Eye (tissue), 1 donor: ENCODE data around the gene PCDHB7.
A peak's percentile ranks its signal among the peaks of the same experiment; 100 is the strongest.
"Not testable (repeated sequence)": the region's sequence is repeated elsewhere in the genome, so short reads cannot be mapped to it uniquely, and the experiment has no call there.

Experiments
- DNase-seq: peaks from one replicate; pipeline ENCODE4 v3.0.0-alpha.2; 2015

Gene PCDHB7

DNA sequence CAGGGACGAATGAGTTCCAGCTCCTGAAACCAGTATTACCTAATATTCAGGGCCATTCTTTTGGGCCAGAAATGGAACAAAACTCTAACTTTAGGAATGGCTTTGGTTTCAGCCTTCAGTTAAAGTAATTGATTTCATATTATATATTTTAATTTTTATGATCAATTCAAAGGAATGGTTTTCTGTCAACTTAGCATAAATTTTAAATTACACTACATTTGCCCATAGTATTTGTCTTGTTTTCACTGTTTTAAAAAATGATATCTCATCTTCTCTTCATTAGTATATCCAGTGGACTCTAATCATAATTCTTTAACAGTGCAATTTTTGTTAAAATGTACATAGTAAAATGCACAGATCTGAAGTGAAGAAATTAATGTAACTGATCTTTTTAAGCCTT lies 7.9 kb downstream of the PCDHB7 start:
- no peak for DNase-seq

DNA sequence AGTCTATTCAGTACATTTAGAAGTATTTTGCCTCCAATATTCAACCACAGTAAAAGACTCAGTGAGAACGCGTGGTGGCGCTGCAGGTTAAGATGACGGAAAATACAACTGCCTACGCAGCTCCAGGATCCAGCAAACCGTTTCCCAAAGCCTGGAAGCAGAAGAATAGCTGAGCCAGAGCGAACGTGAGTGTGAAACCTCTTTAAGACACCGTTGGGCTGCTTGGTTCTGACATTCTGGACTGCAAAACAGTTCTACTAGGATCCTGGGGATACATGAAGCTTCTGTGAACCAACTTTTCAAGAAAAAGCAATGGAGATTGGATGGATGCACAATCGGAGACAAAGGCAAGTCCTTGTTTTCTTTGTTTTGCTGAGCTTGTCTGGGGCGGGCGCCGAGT lies 9.8 kb downstream of the PCDHB7 start, which contains the start of gene PCDHB16:
Gene PCDHB16 (plus strand): TSS at position 140 of the 400 bp plus-strand sequence. CDS start 173 bp downstream, at position 313.
- DNase-seq: peak; percentile 52

DNA sequence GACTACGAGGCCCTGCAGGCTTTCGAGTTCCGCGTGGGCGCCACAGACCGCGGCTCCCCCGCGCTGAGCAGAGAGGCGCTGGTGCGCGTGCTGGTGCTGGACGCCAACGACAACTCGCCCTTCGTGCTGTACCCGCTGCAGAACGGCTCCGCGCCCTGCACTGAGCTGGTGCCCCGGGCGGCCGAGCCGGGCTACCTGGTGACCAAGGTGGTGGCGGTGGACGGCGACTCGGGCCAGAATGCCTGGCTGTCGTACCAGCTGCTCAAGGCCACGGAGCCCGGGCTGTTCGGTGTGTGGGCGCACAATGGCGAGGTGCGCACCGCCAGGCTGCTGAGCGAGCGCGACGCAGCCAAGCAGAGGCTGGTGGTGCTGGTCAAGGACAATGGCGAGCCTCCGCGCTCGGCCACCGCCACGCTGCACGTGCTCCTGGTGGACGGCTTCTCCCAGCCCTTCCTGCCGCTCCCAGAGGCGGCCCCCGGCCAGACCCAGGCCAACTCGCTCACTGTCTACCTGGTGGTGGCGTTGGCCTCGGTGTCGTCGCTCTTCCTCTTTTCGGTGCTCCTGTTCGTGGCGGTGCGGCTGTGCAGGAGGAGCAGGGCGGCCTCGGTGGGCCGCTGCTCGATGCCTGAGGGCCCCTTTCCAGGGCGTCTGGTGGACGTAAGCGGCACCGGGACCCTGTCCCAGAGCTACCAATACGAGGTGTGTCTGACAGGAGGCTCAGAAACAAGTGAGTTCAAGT lies 11.8 kb downstream of the PCDHB7 start:
- not testable (repeated sequence) for DNase-seq

DNA sequence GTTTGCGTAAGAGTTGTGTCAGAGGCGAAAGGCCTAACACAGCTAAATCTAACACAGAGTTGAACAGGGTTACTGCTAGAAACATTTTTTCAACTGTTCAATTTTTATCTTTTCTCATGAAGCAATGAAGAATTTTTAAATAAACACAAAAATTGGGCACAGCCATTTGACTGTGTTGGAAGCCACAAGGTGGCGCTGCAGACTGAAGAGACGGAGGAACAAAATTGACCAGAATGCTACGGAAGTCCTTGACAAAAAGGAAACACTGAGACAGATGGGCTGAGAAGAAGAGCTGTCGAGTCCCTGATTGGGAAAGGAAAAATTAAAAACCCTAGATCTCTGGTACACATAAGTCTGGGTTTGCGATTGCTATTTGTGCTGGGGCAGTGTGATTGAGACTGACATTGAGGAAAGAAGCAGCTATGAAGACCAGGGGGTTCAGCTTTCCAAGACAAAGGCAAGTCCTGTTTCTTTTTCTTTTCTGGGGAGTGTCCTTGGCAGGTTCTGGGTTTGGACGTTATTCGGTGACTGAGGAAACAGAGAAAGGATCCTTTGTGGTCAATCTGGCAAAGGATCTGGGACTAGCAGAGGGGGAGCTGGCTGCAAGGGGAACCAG lies 14.6 kb downstream of the PCDHB7 start, which contains the start of gene PCDHB9:
Gene PCDHB9 (plus strand): TSS at position 265 of the 616 bp plus-strand sequence. CDS start 158 bp downstream, at position 423.
- peak; percentile 42 for DNase-seq

DNA sequence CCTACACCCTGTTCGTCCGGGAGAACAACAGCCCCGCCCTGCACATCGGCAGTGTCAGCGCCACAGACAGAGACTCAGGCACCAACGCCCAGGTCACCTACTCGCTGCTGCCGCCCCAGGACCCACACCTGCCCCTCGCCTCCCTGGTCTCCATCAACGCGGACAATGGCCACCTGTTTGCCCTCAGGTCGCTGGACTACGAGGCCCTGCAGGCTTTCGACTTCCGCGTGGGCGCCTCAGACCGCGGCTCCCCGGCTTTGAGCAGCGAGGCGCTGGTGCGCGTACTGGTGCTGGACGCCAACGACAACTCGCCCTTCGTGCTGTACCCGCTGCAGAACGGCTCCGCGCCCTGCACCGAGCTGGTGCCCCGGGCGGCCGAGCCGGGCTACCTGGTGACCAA lies 16.2 kb downstream of the PCDHB7 start:
- DNase-seq: not testable (repeated sequence)

DNA sequence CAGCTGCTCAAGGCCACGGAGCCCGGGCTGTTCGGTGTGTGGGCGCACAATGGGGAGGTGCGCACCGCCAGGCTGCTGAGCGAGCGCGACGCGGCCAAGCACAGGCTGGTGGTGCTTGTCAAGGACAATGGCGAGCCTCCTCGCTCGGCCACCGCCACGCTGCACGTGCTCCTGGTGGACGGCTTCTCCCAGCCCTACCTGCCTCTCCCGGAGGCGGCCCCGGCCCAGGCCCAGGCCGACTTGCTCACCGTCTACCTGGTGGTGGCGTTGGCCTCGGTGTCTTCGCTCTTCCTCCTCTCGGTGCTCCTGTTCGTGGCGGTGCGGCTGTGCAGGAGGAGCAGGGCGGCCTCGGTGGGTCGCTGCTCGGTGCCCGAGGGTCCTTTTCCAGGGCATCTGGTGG lies 16.7 kb downstream of the PCDHB7 start:
- DNase-seq: not testable (repeated sequence)

DNA sequence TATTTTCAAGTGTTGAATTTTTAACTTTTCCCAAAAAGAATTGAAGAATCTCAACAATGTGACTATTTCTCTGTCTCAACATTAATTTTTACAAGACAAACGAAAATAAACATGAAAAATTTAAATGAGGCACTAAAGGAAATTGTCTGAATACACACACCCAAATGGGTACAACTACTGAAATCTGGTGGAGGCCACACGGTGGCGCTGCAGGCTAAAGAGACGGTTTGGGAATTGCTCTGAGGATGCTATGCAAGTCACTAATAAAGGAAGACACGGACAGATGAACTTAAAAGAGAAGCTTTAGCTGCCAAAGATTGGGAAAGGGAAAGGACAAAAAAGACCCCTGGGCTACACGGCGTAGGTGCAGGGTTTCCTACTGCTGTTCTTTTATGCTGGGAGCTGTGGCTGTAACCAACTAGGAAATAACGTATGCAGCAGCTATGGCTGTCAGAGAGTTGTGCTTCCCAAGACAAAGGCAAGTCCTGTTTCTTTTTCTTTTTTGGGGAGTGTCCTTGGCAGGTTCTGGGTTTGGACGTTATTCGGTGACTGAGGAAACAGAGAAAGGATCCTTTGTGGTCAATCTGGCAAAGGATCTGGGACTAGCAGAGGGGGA lies 19.8 kb downstream of the PCDHB7 start, which contains the start of gene PCDHB10:
Gene PCDHB10 (plus strand): TSS at position 244 of the 616 bp plus-strand sequence. CDS start 200 bp downstream, at position 444.
- DNase-seq: peak; percentile 44

DNA sequence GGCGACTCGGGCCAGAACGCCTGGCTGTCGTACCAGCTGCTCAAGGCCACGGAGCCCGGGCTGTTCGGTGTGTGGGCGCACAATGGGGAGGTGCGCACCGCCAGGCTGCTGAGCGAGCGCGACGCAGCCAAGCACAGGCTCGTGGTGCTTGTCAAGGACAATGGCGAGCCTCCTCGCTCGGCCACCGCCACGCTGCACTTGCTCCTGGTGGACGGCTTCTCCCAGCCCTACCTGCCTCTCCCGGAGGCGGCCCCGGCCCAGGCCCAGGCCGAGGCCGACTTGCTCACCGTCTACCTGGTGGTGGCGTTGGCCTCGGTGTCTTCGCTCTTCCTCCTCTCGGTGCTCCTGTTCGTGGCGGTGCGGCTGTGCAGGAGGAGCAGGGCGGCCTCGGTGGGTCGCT lies 21.9 kb downstream of the PCDHB7 start:
- DNase-seq: not testable (repeated sequence)

DNA sequence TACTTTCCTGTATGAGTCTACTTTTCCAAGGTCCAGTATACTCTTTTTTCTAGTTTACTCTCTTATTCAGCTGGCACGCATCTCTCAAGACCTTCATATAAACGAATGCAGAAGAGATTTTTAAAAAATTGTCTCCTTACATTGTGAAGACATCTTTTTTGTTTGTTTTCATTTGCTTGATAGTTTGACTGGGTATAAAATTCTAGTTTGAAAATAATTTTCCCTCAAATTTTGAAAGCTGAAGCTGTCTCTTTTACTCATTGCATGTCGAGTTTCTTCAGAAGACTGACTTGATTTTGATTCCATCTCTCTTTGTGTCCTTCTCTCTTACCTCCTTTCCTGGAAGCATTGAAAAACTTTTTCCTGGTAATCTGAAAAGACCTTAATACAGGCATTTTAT lies 23.9 kb downstream of the PCDHB7 start:
- no peak for DNase-seq

DNA sequence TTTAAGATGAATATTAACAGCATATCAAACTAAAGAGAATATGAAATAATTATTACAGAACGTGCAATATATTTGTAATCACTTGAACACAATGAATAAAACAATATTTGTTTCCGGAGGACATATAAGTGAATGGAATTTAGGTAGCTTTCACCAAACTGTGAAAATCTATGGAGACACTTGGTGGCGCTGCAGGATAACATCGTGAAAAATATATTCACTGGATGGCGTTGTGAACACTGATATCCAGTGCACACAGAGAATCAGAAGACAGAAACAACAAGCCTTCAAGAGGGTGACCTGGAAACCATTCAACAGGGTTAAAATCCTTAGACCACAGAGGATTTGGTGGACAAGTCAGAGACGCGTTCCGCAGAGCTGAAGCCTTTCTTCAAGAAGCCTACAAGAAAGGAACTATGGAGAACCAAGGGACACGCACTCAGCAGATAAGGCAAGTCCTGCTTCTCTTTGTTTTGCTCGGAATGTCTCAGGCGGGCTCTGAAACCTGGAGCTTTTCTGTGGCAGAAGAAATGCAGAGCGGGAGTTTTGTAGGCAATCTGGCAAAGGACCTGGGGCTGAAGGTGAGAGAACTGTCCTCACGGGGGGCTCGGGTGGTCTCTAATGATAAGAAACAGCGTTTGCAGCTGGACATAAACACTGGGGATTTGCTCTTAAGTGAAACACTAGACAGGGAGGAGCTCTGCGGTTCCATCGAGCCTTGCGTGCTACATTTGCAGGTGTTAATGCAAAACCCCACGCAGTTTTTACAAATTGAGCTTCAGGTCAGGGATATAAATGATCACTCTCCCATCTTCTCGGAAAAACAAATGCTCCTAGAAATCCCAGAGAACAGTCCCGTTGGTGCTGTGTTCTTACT lies 27.2 kb downstream of the PCDHB7 start, which contains the start of gene PCDHB11:
Gene PCDHB11 (plus strand): TSS at position 269 of the 877 bp plus-strand sequence. CDS start 148 bp downstream, at position 417.
- peak; percentile 26 for DNase-seq

DNA sequence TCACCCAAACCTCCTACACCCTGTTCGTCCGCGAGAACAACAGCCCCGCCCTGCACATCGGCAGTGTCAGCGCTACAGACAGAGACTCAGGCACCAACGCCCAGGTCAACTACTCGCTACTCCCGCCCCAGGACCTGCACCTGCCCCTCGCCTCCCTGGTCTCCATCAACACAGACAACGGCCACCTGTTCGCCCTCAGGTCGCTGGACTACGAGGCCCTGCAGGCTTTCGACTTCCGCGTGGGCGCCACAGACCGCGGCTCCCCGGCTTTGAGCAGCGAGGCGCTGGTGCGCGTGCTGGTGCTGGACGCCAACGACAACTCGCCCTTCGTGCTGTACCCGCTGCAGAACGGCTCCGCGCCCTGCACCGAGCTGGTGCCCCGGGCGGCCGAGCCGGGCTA lies 28.7 kb downstream of the PCDHB7 start:
- not testable (repeated sequence) for DNase-seq

DNA sequence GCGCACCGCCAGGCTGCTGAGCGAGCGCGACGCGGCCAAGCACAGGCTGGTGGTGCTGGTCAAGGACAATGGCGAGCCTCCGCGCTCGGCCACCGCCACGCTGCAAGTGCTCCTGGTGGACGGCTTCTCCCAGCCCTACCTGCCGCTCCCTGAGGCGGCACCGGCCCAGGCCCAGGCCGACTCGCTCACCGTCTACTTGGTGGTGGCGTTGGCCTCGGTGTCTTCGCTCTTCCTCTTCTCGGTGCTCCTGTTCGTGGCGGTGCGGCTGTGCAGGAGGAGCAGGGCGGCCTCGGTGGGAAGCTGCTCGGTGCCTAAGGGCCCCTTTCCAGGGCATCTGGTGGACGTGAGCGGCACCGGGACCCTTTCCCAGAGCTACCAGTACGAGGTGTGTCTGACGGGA lies 29.2 kb downstream of the PCDHB7 start:
- not testable (repeated sequence) for DNase-seq

DNA sequence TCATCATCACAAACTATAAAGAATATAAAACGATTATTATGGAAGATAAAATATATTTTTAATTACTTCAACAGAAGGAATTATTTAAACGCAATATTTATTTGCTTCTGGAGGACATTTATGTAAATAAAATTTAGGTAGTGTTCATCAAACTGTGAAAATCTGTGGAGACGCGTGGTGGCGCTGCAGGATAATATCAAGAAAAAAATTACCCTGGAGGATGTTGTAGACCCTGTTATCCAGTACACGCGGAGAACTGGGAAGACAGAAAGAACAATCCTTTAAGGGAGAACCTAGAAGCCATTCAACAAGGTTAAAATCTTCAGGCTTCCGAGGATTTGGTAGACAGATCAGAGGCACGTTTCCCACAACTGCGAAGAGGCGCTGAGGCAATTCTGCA lies 36.0 kb downstream of the PCDHB7 start, which contains the start of gene PCDHB12:
Gene PCDHB12 (plus strand): TSS at position 242 of the 400 bp plus-strand sequence. CDS start 189 bp downstream, outside the sequence.
- DNase-seq: peak; percentile 36

DNA sequence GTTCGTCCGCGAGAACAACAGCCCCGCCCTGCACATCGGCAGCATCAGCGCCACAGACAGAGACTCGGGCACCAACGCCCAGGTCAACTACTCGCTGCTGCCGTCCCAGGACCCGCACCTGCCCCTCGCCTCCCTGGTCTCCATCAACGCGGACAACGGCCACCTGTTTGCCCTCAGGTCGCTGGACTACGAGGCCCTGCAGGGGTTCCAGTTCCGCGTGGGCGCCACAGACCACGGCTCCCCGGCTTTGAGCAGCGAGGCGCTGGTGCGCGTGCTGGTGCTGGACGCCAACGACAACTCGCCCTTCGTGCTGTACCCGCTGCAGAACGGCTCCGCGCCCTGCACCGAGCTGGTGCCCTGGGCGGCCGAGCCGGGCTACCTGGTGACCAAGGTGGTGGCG lies 37.8 kb downstream of the PCDHB7 start:
- not testable (repeated sequence) for DNase-seq

DNA sequence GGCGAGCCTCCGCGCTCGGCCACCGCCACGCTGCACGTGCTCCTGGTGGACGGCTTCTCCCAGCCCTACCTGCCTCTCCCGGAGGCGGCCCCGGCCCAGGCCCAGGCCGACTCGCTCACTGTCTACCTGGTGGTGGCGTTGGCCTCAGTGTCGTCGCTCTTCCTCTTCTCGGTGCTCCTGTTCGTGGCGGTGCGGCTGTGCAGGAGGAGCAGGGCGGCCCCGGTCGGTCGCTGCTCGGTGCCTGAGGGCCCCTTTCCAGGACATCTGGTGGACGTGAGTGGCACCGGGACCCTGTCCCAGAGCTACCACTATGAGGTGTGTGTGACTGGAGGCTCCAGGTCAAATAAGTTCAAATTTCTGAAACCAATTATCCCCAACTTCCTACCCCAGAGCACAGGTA lies 38.4 kb downstream of the PCDHB7 start:
- DNase-seq: not testable (repeated sequence)

DNA sequence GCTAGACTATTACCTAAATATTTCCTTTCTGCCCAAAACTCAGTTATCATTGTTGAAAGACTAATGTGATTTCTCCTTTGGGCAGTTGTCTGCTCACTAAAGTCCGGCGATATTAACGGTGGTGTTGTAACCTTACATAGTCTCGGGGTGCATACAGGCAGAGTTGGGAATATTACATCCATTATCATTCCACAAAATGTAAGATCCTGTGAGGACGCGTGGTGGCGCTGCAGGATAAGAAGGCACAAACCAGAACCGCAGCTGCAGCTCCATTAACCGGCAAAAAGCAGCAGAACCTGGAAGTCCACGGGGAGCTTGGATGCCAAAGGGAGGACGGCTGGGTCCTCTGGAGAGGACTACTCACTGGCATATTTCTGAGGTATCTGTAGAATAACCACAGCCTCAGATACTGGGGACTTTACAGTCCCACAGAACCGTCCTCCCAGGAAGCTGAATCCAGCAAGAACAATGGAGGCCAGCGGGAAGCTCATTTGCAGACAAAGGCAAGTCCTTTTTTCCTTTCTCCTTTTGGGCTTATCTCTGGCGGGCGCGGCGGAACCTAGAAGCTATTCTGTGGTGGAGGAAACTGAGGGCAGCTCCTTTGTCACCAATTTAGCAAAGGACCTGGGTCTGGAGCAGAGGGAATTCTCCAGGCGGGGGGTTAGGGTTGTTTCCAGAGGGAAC lies 41.4 kb downstream of the PCDHB7 start, which contains the start of gene PCDHB13:
Gene PCDHB13 (plus strand): TSS at position 264 of the 684 bp plus-strand sequence. CDS start 205 bp downstream, at position 469.
- peak; percentile 47 for DNase-seq

DNA sequence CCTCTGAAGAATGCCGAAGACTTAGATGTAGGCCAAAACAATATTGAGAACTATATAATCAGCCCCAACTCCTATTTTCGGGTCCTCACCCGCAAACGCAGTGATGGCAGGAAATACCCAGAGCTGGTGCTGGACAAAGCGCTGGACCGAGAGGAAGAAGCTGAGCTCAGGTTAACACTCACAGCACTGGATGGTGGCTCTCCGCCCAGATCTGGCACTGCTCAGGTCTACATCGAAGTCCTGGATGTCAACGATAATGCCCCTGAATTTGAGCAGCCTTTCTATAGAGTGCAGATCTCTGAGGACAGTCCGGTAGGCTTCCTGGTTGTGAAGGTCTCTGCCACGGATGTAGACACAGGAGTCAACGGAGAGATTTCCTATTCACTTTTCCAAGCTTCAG lies 42.1 kb downstream of the PCDHB7 start:
- not testable (repeated sequence) for DNase-seq

DNA sequence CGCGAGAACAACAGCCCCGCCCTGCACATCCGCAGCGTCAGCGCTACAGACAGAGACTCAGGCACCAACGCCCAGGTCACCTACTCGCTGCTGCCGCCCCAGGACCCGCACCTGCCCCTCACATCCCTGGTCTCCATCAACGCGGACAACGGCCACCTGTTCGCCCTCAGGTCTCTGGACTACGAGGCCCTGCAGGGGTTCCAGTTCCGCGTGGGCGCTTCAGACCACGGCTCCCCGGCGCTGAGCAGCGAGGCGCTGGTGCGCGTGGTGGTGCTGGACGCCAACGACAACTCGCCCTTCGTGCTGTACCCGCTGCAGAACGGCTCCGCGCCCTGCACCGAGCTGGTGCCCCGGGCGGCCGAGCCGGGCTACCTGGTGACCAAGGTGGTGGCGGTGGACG lies 43.1 kb downstream of the PCDHB7 start:
- not testable (repeated sequence) for DNase-seq

DNA sequence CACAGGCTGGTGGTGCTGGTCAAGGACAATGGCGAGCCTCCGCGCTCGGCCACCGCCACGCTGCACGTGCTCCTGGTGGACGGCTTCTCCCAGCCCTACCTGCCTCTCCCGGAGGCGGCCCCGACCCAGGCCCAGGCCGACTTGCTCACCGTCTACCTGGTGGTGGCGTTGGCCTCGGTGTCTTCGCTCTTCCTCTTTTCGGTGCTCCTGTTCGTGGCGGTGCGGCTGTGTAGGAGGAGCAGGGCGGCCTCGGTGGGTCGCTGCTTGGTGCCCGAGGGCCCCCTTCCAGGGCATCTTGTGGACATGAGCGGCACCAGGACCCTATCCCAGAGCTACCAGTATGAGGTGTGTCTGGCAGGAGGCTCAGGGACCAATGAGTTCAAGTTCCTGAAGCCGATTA lies 43.6 kb downstream of the PCDHB7 start:
- DNase-seq: not testable (repeated sequence)

DNA sequence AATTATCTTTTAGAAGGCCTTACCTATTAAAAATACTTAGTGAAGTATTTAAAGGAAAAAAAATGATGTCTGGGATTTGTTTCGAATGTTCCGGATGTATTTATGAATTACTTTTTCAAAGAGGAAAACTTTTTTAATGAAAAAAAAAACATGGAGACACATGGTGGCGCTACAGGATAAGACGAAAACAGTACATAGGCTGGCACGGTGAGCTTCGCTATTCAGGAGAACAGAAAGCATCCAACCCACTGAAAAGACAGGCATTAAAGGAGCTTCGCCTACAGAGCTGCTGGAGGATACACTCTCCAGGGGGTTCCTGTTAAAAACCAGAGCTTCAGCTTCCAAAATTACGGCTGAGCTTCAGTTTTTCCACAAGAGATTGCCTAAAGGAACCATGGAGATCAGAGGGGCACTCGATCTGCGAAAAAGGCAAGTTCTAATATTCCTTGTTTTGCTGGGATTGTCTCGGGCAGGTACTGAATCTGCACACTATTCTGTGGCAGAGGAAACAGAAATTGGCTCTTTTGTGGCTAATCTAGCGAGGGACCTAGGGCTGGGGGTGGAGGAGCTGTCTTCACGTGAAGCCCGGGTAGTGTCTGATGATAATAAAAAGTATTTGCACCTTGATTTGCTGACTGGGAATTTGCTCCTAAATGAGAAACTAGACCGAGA lies 50.8 kb downstream of the PCDHB7 start, which contains the start of gene PCDHB14:
Gene PCDHB14 (plus strand): TSS at position 232 of the 672 bp plus-strand sequence. CDS start 163 bp downstream, at position 395.
- DNase-seq: peak; percentile 51

DNA sequence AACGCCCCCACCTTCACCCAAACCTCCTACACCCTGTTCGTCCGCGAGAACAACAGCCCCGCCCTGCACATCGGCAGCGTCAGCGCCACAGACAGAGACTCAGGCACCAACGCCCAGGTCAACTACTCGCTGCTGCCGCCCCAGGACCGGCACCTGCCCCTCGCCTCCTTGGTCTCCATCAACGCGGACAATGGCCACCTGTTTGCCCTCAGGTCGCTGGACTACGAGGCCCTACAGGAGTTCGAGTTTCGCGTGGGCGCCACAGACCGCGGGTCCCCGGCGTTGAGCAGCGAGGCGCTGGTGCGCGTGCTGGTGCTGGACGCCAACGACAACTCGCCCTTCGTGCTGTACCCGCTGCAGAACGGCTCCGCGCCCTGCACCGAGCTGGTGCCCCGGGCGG lies 52.4 kb downstream of the PCDHB7 start:
- not testable (repeated sequence) for DNase-seq
